ENCODE measurements around the gene SLC26A1. TPM values are rescaled to one million over a fixed set of nuclear protein-coding genes. Genes with fewer than 3 reads are reported as not detected.
A peak's percentile ranks its signal among the peaks of the same experiment; 100 is the strongest.

SLC26A1 gene
- total RNA-seq, 4 donors from 2014 or later: 0.20 to 0.30 (median 0.21) TPM; not detected in 1

DNA sequence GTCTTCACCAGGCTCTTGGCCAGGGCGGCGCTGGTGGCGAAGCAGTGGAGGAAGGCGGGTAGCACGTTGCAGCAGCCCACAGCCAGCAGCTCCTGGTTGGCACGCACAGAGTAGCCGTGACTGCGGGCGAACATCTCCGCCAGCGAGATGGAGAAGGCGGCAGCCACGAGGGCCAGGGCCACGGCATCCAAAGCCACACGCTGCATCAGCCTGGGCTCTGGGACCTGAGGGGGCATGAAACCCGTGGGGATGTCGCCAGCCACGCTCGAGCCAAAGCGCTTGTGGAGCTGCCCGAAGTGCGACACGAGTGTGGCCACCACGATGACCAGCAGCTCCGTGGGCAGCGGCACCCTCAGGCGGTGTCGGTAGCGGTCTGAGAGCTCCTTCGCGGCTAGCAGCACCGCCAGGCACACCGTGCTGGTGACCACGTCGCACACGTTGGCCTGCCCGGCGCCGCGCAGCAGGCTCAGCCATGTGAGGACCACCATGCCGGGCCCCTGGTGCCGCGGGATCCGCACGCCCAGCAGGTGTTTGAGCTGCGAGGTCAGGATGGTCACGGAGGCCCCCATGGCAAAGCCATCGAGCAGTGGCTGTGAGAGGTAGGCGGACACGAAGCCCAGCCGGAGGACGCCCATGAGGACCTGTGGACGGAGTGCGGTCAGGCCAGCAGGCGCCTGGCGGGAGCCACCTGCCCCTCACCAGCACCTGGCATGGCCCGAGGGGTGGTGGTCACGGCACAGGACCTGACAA, 3.3 kb downstream of the SLC26A1 start:
- H3K27me3 ChIP-seq: no peaks in the 10 kb centered on the region
- H3K9me3 ChIP-seq: no peaks in the 10 kb centered on the region
- H3K4me3 ChIP-seq: no peak overlapping the region
- H3K36me3 ChIP-seq: peaks cover 0 to 45% (median 0%) of the 10 kb centered on the region in 3 donors
- no peak overlapping the region for H3K27ac ChIP-seq
- H3K4me1 ChIP-seq: peaks cover 0 to 41% (median 15%) of the 10 kb centered on the region in 4 donors
- WGBS, 2 donors: 94 to 95% methylated on average over 24 to 55 of the region's 58 CpGs
- no peak for TF ChIP-seq EP300 (IDR thresholded peaks at IDR 0.05)
- TF ChIP-seq CTCF (IDR thresholded peaks at IDR 0.05): no peak
- TF ChIP-seq POLR2A (IDR thresholded peaks at IDR 0.05): no peak
- DNase-seq (ENCODE audit: low spot score in 2 of 2): no peak

DNA sequence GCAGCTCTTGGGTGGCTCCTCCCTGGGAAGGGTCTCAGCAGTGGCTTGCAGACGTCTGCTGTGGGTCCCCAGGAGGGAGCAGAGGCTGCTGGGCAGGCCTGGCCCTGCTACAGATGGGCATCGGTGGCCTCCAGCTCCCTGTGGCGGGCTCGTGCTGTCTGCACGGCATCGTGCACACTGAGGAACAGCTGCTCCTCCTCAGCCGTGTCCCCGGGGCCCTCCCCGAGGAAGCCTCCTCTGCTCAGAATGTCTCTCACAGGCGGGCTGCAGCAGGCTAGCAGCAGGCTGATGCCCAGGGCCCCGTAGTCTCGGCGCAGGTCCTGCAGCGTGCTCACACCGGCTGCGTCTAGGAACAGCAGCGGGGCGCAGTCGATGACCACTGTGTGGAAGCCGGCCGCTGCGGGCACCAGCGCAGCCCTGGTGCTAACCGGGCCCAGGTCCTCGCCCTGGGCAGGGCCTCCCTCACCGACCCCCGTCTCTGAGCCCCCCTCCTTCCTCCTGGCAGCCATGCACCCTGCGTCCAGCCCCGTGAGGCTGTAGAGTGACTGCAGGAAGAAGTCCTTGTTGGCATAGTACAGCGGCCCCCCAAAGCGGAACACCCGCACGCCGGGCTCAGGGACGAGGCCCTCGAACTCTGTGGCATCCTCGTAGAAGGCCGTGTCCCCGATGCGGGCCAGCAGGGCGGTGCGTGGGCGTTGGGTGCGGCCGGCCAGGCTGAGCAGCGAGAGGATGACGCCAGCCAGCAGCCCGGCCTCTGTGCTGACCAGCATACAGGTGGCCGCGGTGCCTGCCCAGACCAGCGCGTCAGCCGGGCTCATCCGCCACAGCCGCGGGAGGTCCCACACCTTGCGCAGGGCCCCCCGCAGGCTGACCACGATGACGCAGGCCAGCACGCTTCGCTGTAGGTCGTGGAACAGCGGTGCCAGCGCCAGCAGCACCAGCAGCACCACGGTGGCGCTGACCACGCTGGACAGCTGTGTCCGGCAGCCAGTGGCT, 4.2 kb downstream of the SLC26A1 start:
- DNase-seq (ENCODE audit: low spot score in 2 of 2): no peak
- Histone ChIP-seq H3K27ac (no peak overlapping the region), H3K36me3 (peaks cover 0 to 45% (median 0%) of the 10 kb centered on the region in 3 donors), H3K9me3 (no peaks in the 10 kb centered on the region), H3K27me3 (no peaks in the 10 kb centered on the region), H3K4me1 (peaks cover 0 to 44% (median 15%) of the 10 kb centered on the region in 4 donors), H3K4me3 (no peak overlapping the region)
- TF ChIP-seq EP300 (IDR thresholded peaks at IDR 0.05) (no peak), CTCF (IDR thresholded peaks at IDR 0.05) (no peak), POLR2A (IDR thresholded peaks at IDR 0.05) (no peak)
- 84 to 96% methylated on average over 20 to 21 of the region's 69 CpGs for WGBS, 2 donors

- H3K9me3 ChIP-seq: no peaks in the 10 kb centered on the region
- peak overlapping the region; percentile 59 to 76 (median 69) for H3K4me3 ChIP-seq
- WGBS, 2 donors: 60 to 71% methylated on average over 29 to 33 of the region's 37 CpGs
- no peak for DNase-seq (ENCODE audit: low spot score in 2 of 2)
- peak overlapping the region in 3 of 4 donors; percentile 18 to 83 (median 80) for H3K27ac ChIP-seq
- peaks cover 0 to 42% (median 15%) of the 10 kb centered on the region in 4 donors for H3K4me1 ChIP-seq
- H3K36me3 ChIP-seq: peaks cover 0 to 45% (median 0%) of the 10 kb centered on the region in 3 donors
- no peaks in the 10 kb centered on the region for H3K27me3 ChIP-seq
- TF ChIP-seq EP300 (IDR thresholded peaks at IDR 0.05) (no peak), POLR2A (IDR thresholded peaks at IDR 0.05) (no peak), CTCF (IDR thresholded peaks at IDR 0.05) (no peak)
Observed at GRCh38 chr4:987624-988513, 5.3 kb downstream of the SLC26A1 start.

GRCh38 chr4:986879-987623, 6.2 kb downstream of the SLC26A1 start, which contains the start of gene IDUA:
TSS of gene IDUA (plus strand) at chr4:987044. CDS start at chr4:987085, 41 bp downstream.
- Histone ChIP-seq H3K9me3 (no peaks in the 10 kb centered on the region), H3K4me1 (peaks cover 0 to 34% (median 15%) of the 10 kb centered on the region in 4 donors), H3K36me3 (peaks cover 0 to 47% (median 0%) of the 10 kb centered on the region in 3 donors), H3K27me3 (no peaks in the 10 kb centered on the region), H3K27ac (peak within 1 kb of the TSS; percentile 53 to 83 (median 80)), H3K4me3 (peak within 1 kb of the TSS; percentile 59 to 76 (median 69))
- DNase-seq (ENCODE audit: low spot score in 2 of 2): peak; percentile 55 to 64
- 1 to 2% methylated on average over 30 to 31 of the region's 69 CpGs for WGBS, 2 donors
- TF ChIP-seq CTCF (IDR thresholded peaks at IDR 0.05): peak; percentile 35 to 63 (median 44)
- peak in 1 of 2 donors; percentile 34 for TF ChIP-seq EP300 (IDR thresholded peaks at IDR 0.05)
- no peak for TF ChIP-seq POLR2A (IDR thresholded peaks at IDR 0.05)

Data from tibial nerve (tissue), 4 donors.